DOHH2 (cell line): ENCODE measurements around the gene CARD10.

Experiments
- H3F3A ChIP-seq: fragments of 200-600 bp; sonication (generic), shearing (Covaris generic); 2 replicates; pipeline ENCODE4 v1.6.0; 2016; ENCODE audit warnings: antibody characterized with exemption, mild to moderate bottlenecking; ENCODE audit not compliant: control insufficient read depth, insufficient read depth
- H3K27ac ChIP-seq: fragments of 200-600 bp; sonication (generic); 2 replicates; pipeline ENCODE4 v1.5.1; 2014; ENCODE audit warnings: low read depth, mild to moderate bottlenecking, low read length, moderate library complexity
- H3K27me3 ChIP-seq: fragments of 200-600 bp; sonication (generic); 2 replicates; pipeline ENCODE4 v1.6.1; 2014; ENCODE audit warnings: mild to moderate bottlenecking, low read length, mixed read lengths; ENCODE audit not compliant: control insufficient read depth
- H3K36me3 ChIP-seq: fragments of 200-600 bp; sonication (generic); 2 replicates; pipeline ENCODE4 v1.6.1; 2014; ENCODE audit warnings: mild to moderate bottlenecking, low read length, moderate library complexity, mixed read lengths; ENCODE audit not compliant: control insufficient read depth
- H3K4me1 ChIP-seq: fragments of 200-600 bp; sonication (generic); 2 replicates; pipeline ENCODE4 v1.6.1; 2014; ENCODE audit warnings: mild to moderate bottlenecking, low read length, mixed read lengths; ENCODE audit not compliant: control insufficient read depth
- H3K4me2 ChIP-seq: fragments of 200-600 bp; sonication (generic); 2 replicates; pipeline ENCODE4 v1.6.0; 2014; ENCODE audit warnings: mild to moderate bottlenecking, low read length, moderate library complexity
- H3K4me3 ChIP-seq: fragments of 200-600 bp; sonication (generic); 2 replicates; pipeline ENCODE4 v1.5.1; 2014; ENCODE audit warnings: mild to moderate bottlenecking, low read length, mixed read lengths
- H3K79me2 ChIP-seq: fragments of 200-600 bp; sonication (generic); 2 replicates; pipeline ENCODE4 v1.6.1; 2014; ENCODE audit warnings: mild to moderate bottlenecking, low read length, mixed read lengths; ENCODE audit not compliant: control insufficient read depth
- H3K9me2 ChIP-seq: fragments of 200-600 bp; sonication (generic); replicated peaks from 2 replicates; pipeline ENCODE4 v1.6.1; 2014; ENCODE audit warnings: mild to moderate bottlenecking, low read length, mixed read lengths; ENCODE audit not compliant: control insufficient read depth
- H3K9me3 ChIP-seq: fragments of 200-600 bp; sonication (generic); 2 replicates; pipeline ENCODE4 v1.6.1; 2014; ENCODE audit warnings: antibody characterized with exemption, low read length, mixed read lengths; ENCODE audit not compliant: control insufficient read depth, insufficient read depth
- H4K20me1 ChIP-seq: fragments of 200-600 bp; sonication (generic); 2 replicates; pipeline ENCODE4 v1.6.0; 2014; ENCODE audit warnings: low read depth, mild to moderate bottlenecking, antibody characterized with exemption, low read length, moderate library complexity; ENCODE audit not compliant: control insufficient read depth, insufficient read depth
- CTCF ChIP-seq: fragments of 200-600 bp; sonication (generic); IDR thresholded peaks from one replicate; pipeline ENCODE4 v1.5.1; 2014; ENCODE audit warnings: antibody characterized with exemption, mild to moderate bottlenecking, low read depth, low read length; ENCODE audit not compliant: poor library complexity, severe bottlenecking
- EZH2phosphoT487 ChIP-seq: fragments of 200-600 bp; sonication (generic); IDR thresholded peaks from 2 replicates; pipeline ENCODE4 v1.6.1; 2017; ENCODE audit warnings: borderline replicate concordance, mild to moderate bottlenecking, antibody characterized with exemption, low read length, moderate library complexity, mixed read lengths

CARD10 gene

GRCh38 chr22:37499027-37499707 lies 20.0 kb downstream of the CARD10 start:
- H3K79me2 ChIP-seq, result no peaks in the 10 kb centered on the region
- no peaks in the 10 kb centered on the region for H3K9me3 ChIP-seq
- no peaks in the 10 kb centered on the region for H3K36me3 ChIP-seq
- H3K4me3 ChIP-seq, result no peak overlapping the region
- H3K9me2 ChIP-seq, result no peaks in the 10 kb centered on the region
- no peak for TF ChIP-seq EZH2phosphoT487
- TF ChIP-seq CTCF, result no peak
- H3K27me3 ChIP-seq, result peaks cover 10% of the 10 kb centered on the region; the same call in 1 of the 2 replicates
- no peaks in the 10 kb centered on the region for H4K20me1 ChIP-seq
- no peak overlapping the region for H3K27ac ChIP-seq
- H3K4me2 ChIP-seq, result no peak overlapping the region
- H3K4me1 ChIP-seq, result peaks cover 28% of the 10 kb centered on the region
- no peaks in the 10 kb centered on the region for H3F3A ChIP-seq

DNA sequence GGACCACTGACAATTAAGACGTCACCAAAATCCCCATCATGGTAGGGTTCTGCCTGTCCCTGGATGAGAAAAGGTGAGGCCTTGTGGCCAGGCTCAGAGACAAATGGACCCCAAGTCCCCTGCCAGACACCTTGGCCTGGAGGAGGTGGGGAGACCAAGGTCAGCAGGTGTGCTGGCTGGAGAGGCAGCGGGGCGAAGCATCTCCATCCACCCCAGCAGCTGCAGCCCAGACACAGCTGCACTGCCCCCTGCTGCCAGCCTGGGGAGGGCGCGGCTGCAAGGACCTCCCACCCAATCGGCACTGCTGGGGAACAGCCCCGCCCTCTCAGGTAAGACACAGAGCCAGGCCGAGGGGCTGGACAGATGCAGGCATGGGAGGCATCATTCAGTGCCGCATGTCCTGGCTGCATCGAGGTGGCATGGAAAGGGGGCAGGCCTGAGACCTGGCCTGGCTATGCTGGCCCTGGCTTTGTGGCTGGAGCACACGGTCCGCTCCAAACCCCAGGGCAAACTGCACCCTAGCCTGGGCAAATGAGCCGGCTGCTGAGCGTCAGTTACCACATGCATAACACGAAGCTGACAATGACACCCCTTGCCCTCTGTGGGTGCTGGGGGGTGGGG lies 20.8 kb downstream of the CARD10 start:
- H3K27me3 ChIP-seq, result peaks cover 10% of the 10 kb centered on the region; the same call in 1 of the 2 replicates
- H3K36me3 ChIP-seq, result no peaks in the 10 kb centered on the region
- peak overlapping the region; percentile 28 for H3K4me2 ChIP-seq

GRCh38 chr22:37497062-37497599 lies 22.1 kb downstream of the CARD10 start:
- no peaks in the 10 kb centered on the region for H3F3A ChIP-seq
- H3K79me2 ChIP-seq, result no peaks in the 10 kb centered on the region
- no peaks in the 10 kb centered on the region for H4K20me1 ChIP-seq
- no peaks in the 10 kb centered on the region for H3K9me2 ChIP-seq
- no peaks in the 10 kb centered on the region for H3K36me3 ChIP-seq
- no peak overlapping the region for H3K4me3 ChIP-seq
- TF ChIP-seq EZH2phosphoT487, result no peak
- no peak for TF ChIP-seq CTCF
- no peaks in the 10 kb centered on the region for H3K9me3 ChIP-seq
- H3K4me2 ChIP-seq, result no peak overlapping the region
- peaks cover 43% of the 10 kb centered on the region for H3K4me1 ChIP-seq
- H3K27ac ChIP-seq, result no peak overlapping the region
- H3K27me3 ChIP-seq, result peaks cover 10% of the 10 kb centered on the region; the same call in 1 of the 2 replicates

More for the DNA sequence above, 20.8 kb downstream of the CARD10 start:
- Histone ChIP-seq H4K20me1 (no peaks in the 10 kb centered on the region), H3K4me1 (peaks cover 36% of the 10 kb centered on the region), H3F3A (no peaks in the 10 kb centered on the region), H3K9me2 (no peaks in the 10 kb centered on the region), H3K9me3 (no peaks in the 10 kb centered on the region), H3K79me2 (no peaks in the 10 kb centered on the region), H3K27ac (no peak overlapping the region), H3K4me3 (no peak overlapping the region)
- TF ChIP-seq CTCF (peak; percentile 89), EZH2phosphoT487 (no peak)
